NCI-H82 treated with DMSO at 0.1 percent for 48 hours (cell line): Measurements from ENCODE around the gene PMVK.
A peak's percentile ranks its signal among the peaks of the same experiment; 100 is the strongest.

ENCODE experiments used
- DNase-seq: peaks from one replicate; lab custom pipeline; 2025; ENCODE audit not compliant: unreplicated experiment; lab: John Stamatoyannopoulos, UW

Gene PMVK

GRCh38 chr1:154883919-154884868, 52.3 kb downstream of the PMVK start:
- no peak for DNase-seq

GRCh38 chr1:154881820-154882535, 54.5 kb downstream of the PMVK start:
- no peak for DNase-seq

- DNase-seq, result no peak
These were observed 55.8 kb downstream of the PMVK start for GRCh38 chr1:154880671-154881070.

- no peak for DNase-seq
These were observed 57.5 kb downstream of the PMVK start for GRCh38 chr1:154879038-154879421.

GRCh38 chr1:154878371-154879037, 58.0 kb downstream of the PMVK start:
- peak; percentile 54 for DNase-seq

- DNase-seq, result no peak
These were observed 59.0 kb downstream of the PMVK start for GRCh38 chr1:154877370-154877974.

- no peak for DNase-seq
These were observed 59.6 kb downstream of the PMVK start for GRCh38 chr1:154876842-154877369.
